ENCODE results near the gene GOLGA8S.
"Not testable (repeated sequence)": the region's sequence is repeated elsewhere in the genome, so short reads cannot be mapped to it uniquely, and the experiment has no call there.

Gene GOLGA8S

DNA sequence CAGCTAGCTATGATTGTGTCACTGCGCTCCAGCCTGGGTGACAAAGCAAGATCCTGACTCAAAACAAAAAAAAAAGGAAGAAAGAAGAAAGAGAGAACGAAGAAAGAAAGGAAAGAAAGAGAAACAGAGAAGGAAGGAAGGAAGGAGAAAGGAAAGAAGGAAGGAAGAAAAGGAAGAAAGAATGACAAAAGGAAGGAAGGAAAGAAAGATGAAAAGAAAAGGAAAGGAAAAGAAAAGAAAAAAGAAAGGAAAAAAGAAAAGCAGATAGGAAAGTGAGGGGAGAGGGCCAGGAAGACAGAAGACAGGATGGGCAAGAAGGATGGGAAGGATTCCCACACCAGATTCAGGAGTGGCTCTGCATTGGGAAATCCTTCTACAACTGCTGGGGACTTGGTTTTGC lies 47.6 kb downstream of the GOLGA8S start:
- H3K27ac ChIP-seq (ENCODE audit: low read length): no peak overlapping the region
- no peaks in the 10 kb centered on the region for H4K20me1 ChIP-seq (ENCODE audit: insufficient read depth, low read length)
- H3K36me3 ChIP-seq (ENCODE audit: insufficient read depth, low read length): no peaks in the 10 kb centered on the region
- no peak overlapping the region for H2AFZ ChIP-seq (ENCODE audit: low read depth, low read length)
- H3K4me3 ChIP-seq (ENCODE audit: low read depth in 1 of 2, low read length in 2 of 2): no peak overlapping the region
- no peak overlapping the region for H3K9ac ChIP-seq (ENCODE audit: low read depth, low read length)
- H3K9me3 ChIP-seq (ENCODE audit: insufficient read depth, low read length, severe bottlenecking): no peaks in the 10 kb centered on the region
- no peaks in the 10 kb centered on the region for H3K27me3 ChIP-seq (ENCODE audit: insufficient read depth, low read length, poor library complexity)
- ATAC-seq (ENCODE audit: insufficient read depth, low read depth) (no peak), DNase-seq (no peak)
- H3K4me1 ChIP-seq (ENCODE audit: insufficient read depth, low read length): no peaks in the 10 kb centered on the region
- TF ChIP-seq, protein P1, sequence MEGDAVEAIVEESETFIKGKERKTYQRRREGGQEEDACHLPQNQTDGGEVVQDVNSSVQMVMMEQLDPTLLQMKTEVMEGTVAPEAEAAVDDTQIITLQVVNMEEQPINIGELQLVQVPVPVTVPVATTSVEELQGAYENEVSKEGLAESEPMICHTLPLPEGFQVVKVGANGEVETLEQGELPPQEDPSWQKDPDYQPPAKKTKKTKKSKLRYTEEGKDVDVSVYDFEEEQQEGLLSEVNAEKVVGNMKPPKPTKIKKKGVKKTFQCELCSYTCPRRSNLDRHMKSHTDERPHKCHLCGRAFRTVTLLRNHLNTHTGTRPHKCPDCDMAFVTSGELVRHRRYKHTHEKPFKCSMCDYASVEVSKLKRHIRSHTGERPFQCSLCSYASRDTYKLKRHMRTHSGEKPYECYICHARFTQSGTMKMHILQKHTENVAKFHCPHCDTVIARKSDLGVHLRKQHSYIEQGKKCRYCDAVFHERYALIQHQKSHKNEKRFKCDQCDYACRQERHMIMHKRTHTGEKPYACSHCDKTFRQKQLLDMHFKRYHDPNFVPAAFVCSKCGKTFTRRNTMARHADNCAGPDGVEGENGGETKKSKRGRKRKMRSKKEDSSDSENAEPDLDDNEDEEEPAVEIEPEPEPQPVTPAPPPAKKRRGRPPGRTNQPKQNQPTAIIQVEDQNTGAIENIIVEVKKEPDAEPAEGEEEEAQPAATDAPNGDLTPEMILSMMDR (IDR thresholded peaks at IDR 0.05; ENCODE audit: borderline replicate concordance, extremely low read depth, low read length, poor library complexity, severe bottlenecking): no peak
- no peak for TF ChIP-seq EZH2 (IDR thresholded peaks at IDR 0.05; ENCODE audit: borderline replicate concordance, low read depth, low read length, severe bottlenecking)
- no peak overlapping the region for H3K4me2 ChIP-seq (ENCODE audit: insufficient read depth, low read length)
- no peaks in the 10 kb centered on the region for H3K79me2 ChIP-seq (ENCODE audit: insufficient read depth, low read length)

DNA sequence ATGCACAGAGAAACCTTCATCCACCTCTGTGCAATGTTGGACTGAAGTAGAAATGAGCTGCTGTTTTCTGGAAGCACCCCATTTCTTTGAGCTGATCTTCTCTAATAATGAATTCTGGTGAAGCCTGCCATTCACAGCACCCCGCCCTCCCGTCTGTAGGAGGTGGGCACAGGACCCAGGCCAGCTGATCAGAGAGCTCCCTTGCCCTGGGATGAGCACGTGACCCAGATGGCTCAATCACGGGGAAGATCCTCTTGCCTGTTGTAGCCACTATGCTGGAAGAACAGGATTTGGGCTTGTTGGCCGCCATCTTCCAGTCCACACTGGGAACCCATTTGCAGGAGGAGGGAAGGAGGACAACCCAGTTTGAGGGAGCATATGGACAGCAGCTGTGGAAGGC lies 48.0 kb downstream of the GOLGA8S start:
- Histone ChIP-seq H3K79me2 (ENCODE audit: insufficient read depth, low read length) (no peaks in the 10 kb centered on the region), H3K27ac (ENCODE audit: low read length) (no peak overlapping the region), H3K4me3 (ENCODE audit: low read depth in 1 of 2, low read length in 2 of 2) (no peak overlapping the region), H3K9ac (ENCODE audit: low read depth, low read length) (no peak overlapping the region), H2AFZ (ENCODE audit: low read depth, low read length) (no peak overlapping the region), H3K9me3 (ENCODE audit: insufficient read depth, low read length, severe bottlenecking) (no peaks in the 10 kb centered on the region), H3K4me1 (ENCODE audit: insufficient read depth, low read length) (no peaks in the 10 kb centered on the region), H3K36me3 (ENCODE audit: insufficient read depth, low read length) (no peaks in the 10 kb centered on the region), H4K20me1 (ENCODE audit: insufficient read depth, low read length) (no peaks in the 10 kb centered on the region), H3K27me3 (ENCODE audit: insufficient read depth, low read length, poor library complexity) (no peaks in the 10 kb centered on the region), H3K4me2 (ENCODE audit: insufficient read depth, low read length) (no peak overlapping the region)
- no peak for DNase-seq
- no peak for TF ChIP-seq EZH2 (IDR thresholded peaks at IDR 0.05; ENCODE audit: borderline replicate concordance, low read depth, low read length, severe bottlenecking)
- TF ChIP-seq, protein P1 (IDR thresholded peaks at IDR 0.05; ENCODE audit: borderline replicate concordance, extremely low read depth, low read length, poor library complexity, severe bottlenecking): no peak
- no peak for ATAC-seq (ENCODE audit: insufficient read depth, low read depth)

DNA sequence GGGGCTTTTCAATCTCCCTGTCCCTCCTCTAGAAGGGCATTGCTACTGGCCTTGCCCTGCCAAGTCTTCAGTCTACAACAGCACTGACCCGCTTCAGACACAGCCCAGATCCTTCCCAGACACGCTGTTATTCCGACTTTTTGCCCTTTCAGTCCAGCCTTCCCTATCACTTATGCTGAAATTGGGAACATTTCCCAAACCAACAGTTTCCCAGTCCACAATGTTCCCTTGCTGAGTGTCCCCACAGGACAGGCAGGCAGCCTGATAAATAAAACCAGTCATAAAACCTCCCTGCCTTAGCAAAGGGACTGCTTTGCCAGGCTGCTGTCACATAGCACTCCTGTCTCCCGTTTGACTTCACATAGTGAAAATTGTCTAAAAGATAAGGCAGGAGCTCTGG lies 49.0 kb downstream of the GOLGA8S start:
- ATAC-seq (ENCODE audit: insufficient read depth, low read depth): no peak
- no peaks in the 10 kb centered on the region for H3K4me1 ChIP-seq (ENCODE audit: insufficient read depth, low read length)
- TF ChIP-seq, protein P1 (IDR thresholded peaks at IDR 0.05; ENCODE audit: borderline replicate concordance, extremely low read depth, low read length, poor library complexity, severe bottlenecking): no peak
- no peak for TF ChIP-seq EZH2 (IDR thresholded peaks at IDR 0.05; ENCODE audit: borderline replicate concordance, low read depth, low read length, severe bottlenecking)

DNA sequence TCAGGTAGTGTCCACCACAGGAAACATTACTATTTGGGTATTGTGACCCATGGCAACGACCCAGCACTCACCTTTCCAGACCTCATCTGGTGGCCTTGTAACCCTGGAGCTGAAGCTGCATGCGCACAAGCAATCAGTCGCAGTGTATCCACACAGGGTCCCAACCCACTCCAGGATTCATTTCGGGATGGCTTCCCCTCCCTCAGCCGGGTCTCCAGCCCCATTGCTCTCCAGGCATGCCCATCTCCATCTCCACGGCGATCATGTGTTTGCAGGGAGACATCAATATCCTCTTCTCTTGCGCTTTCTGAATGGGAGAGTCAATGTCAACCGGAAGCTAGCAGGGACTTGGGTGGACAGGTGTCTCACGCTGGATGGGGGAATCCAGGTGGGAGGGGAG lies 57.3 kb downstream of the GOLGA8S start:
- DNase-seq: no peak
- H3K36me3 ChIP-seq (ENCODE audit: insufficient read depth, low read length): no peaks in the 10 kb centered on the region
- H4K20me1 ChIP-seq (ENCODE audit: insufficient read depth, low read length): no peaks in the 10 kb centered on the region

More for the DNA sequence above, 49.0 kb downstream of the GOLGA8S start:
- Histone ChIP-seq H3K36me3 (ENCODE audit: insufficient read depth, low read length) (no peaks in the 10 kb centered on the region), H3K4me2 (ENCODE audit: insufficient read depth, low read length) (no peak overlapping the region), H3K79me2 (ENCODE audit: insufficient read depth, low read length) (no peaks in the 10 kb centered on the region), H3K9me3 (ENCODE audit: insufficient read depth, low read length, severe bottlenecking) (no peaks in the 10 kb centered on the region), H4K20me1 (ENCODE audit: insufficient read depth, low read length) (no peaks in the 10 kb centered on the region), H3K27ac (ENCODE audit: low read length) (no peak overlapping the region), H3K9ac (ENCODE audit: low read depth, low read length) (no peak overlapping the region), H3K27me3 (ENCODE audit: insufficient read depth, low read length, poor library complexity) (no peaks in the 10 kb centered on the region), H3K4me3 (ENCODE audit: low read depth in 1 of 2, low read length in 2 of 2) (no peak overlapping the region), H2AFZ (ENCODE audit: low read depth, low read length) (no peak overlapping the region)
- DNase-seq: no peak

DNA sequence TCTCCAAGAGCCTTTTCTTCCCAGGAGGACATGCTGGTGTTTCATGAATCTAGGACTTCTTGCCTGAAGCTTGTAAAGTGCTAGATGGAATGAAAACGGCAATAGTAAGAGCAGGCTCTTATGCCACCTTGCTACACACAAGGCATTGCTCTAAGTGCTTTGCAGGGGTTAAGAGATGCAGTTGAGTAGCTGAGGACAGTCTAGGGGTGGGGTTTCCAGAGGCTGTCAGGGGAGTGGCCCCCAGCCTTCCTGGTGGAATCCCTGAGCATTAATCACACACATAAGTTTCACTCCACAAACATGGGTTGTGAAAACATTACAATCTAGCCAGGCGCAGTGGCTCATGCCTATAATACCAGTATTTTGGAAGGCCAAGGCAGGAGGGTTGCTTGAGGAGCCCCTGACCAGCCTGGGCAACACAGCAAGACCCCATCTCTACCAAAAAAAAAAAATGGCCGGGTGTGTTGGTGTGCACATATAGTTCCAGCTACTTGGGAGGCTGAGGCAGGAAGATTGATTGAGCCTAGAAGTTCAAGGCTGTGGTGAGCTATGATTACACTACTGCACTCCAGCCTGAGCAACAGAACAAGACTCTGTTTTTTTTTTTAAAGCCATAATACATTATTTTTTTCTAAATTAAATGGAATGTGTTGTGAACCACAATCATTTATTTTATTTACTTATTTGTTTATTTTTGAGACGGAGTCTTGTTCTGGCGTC lies 58.5 kb downstream of the GOLGA8S start:
- not testable (repeated sequence) for ATAC-seq (ENCODE audit: insufficient read depth, low read depth); H3K27ac ChIP-seq (ENCODE audit: low read length); DNase-seq; H3K79me2 ChIP-seq (ENCODE audit: insufficient read depth, low read length); H4K20me1 ChIP-seq (ENCODE audit: insufficient read depth, low read length); H3K9me3 ChIP-seq (ENCODE audit: insufficient read depth, low read length, severe bottlenecking); H2AFZ ChIP-seq (ENCODE audit: low read depth, low read length); H3K36me3 ChIP-seq (ENCODE audit: insufficient read depth, low read length); H3K4me1 ChIP-seq (ENCODE audit: insufficient read depth, low read length); H3K9ac ChIP-seq (ENCODE audit: low read depth, low read length); H3K27me3 ChIP-seq (ENCODE audit: insufficient read depth, low read length, poor library complexity); H3K4me3 ChIP-seq (ENCODE audit: low read depth in 1 of 2, low read length in 2 of 2); H3K4me2 ChIP-seq (ENCODE audit: insufficient read depth, low read length)

More for the DNA sequence above, 57.3 kb downstream of the GOLGA8S start:
- Histone ChIP-seq H3K4me1 (ENCODE audit: insufficient read depth, low read length) (no peaks in the 10 kb centered on the region), H3K4me3 (ENCODE audit: low read depth in 1 of 2, low read length in 2 of 2) (no peak overlapping the region), H2AFZ (ENCODE audit: low read depth, low read length) (no peak overlapping the region), H3K4me2 (ENCODE audit: insufficient read depth, low read length) (no peak overlapping the region), H3K9ac (ENCODE audit: low read depth, low read length) (no peak overlapping the region), H3K9me3 (ENCODE audit: insufficient read depth, low read length, severe bottlenecking) (no peaks in the 10 kb centered on the region), H3K27ac (ENCODE audit: low read length) (no peak overlapping the region), H3K79me2 (ENCODE audit: insufficient read depth, low read length) (no peaks in the 10 kb centered on the region), H3K27me3 (ENCODE audit: insufficient read depth, low read length, poor library complexity) (no peaks in the 10 kb centered on the region)
- ATAC-seq (ENCODE audit: insufficient read depth, low read depth): no peak
- no peak for TF ChIP-seq EZH2 (IDR thresholded peaks at IDR 0.05; ENCODE audit: borderline replicate concordance, low read depth, low read length, severe bottlenecking)
- TF ChIP-seq, protein P1 (IDR thresholded peaks at IDR 0.05; ENCODE audit: borderline replicate concordance, extremely low read depth, low read length, poor library complexity, severe bottlenecking): no peak

All from DND-41 (cell line).